Fibroblast of peridontal ligament (primary cell): ENCODE data around the gene PYGM.
A peak's percentile ranks its signal among the peaks of the same experiment; 100 is the strongest.

Experiments
- DNase-seq: peaks from one replicate; pipeline ENCODE4 v3.0.0-alpha.2; 2010; ENCODE audit errors: extremely low read depth

PYGM gene

GRCh38 chr11:64759722-64760719 lies at the start of gene PYGM:
Gene PYGM (minus strand): TSS chr11:64759974. CDS start chr11:64759898, 76 bp downstream.
- DNase-seq, result peak; percentile 70

- no peak for DNase-seq
Observed at GRCh38 chr11:64805481-64805880, 45.7 kb upstream of the PYGM start.

- no peak for DNase-seq
Observed at GRCh38 chr11:64804346-64805210, 44.8 kb upstream of the PYGM start.

- DNase-seq, result no peak
Observed at GRCh38 chr11:64803846-64804345, 44.1 kb upstream of the PYGM start.

- peak; percentile 78 for DNase-seq
Observed at GRCh38 chr11:64803158-64803845, 43.5 kb upstream of the PYGM start, which contains the start of gene MAP4K2. Gene MAP4K2 (minus strand): TSS chr11:64803214. CDS start chr11:64803149, 65 bp downstream.

GRCh38 chr11:64802370-64803157 lies 42.8 kb upstream of the PYGM start:
- DNase-seq, result no peak

GRCh38 chr11:64801561-64802369 lies 42.0 kb upstream of the PYGM start:
- no peak for DNase-seq

GRCh38 chr11:64801158-64801464 lies 41.3 kb upstream of the PYGM start:
- DNase-seq, result no peak

GRCh38 chr11:64800303-64801157 lies 40.8 kb upstream of the PYGM start:
- DNase-seq, result no peak

GRCh38 chr11:64799623-64800302 lies 40.0 kb upstream of the PYGM start:
- no peak for DNase-seq

- no peak for DNase-seq
Observed at GRCh38 chr11:64799256-64799622, 39.5 kb upstream of the PYGM start.

GRCh38 chr11:64796757-64797541 lies 37.2 kb upstream of the PYGM start:
- no peak for DNase-seq

- no peak for DNase-seq
Observed at GRCh38 chr11:64796047-64796756, 36.4 kb upstream of the PYGM start.

- no peak for DNase-seq
Observed at GRCh38 chr11:64794526-64794925, 34.8 kb upstream of the PYGM start.

- DNase-seq, result no peak
Observed at GRCh38 chr11:64793271-64794160, 33.7 kb upstream of the PYGM start.

GRCh38 chr11:64792482-64792881 lies 32.7 kb upstream of the PYGM start:
- DNase-seq, result no peak
